Fibroblast of skin of left quadriceps (primary cell): ENCODE results near the gene IDUA.
"Not testable (repeated sequence)": the region's sequence is repeated elsewhere in the genome, so short reads cannot be mapped to it uniquely, and the experiment has no call there.

Source experiments
- DNase-seq, 2 experiments: peaks; one replicate each; pipeline ENCODE4 v3.0.0-alpha.2; 2013; ENCODE audit warnings: low read depth in 2 of 2

Gene IDUA

GRCh38 chr4:987624-988513 lies 1.0 kb downstream of the IDUA start:
- DNase-seq: no peak

DNA sequence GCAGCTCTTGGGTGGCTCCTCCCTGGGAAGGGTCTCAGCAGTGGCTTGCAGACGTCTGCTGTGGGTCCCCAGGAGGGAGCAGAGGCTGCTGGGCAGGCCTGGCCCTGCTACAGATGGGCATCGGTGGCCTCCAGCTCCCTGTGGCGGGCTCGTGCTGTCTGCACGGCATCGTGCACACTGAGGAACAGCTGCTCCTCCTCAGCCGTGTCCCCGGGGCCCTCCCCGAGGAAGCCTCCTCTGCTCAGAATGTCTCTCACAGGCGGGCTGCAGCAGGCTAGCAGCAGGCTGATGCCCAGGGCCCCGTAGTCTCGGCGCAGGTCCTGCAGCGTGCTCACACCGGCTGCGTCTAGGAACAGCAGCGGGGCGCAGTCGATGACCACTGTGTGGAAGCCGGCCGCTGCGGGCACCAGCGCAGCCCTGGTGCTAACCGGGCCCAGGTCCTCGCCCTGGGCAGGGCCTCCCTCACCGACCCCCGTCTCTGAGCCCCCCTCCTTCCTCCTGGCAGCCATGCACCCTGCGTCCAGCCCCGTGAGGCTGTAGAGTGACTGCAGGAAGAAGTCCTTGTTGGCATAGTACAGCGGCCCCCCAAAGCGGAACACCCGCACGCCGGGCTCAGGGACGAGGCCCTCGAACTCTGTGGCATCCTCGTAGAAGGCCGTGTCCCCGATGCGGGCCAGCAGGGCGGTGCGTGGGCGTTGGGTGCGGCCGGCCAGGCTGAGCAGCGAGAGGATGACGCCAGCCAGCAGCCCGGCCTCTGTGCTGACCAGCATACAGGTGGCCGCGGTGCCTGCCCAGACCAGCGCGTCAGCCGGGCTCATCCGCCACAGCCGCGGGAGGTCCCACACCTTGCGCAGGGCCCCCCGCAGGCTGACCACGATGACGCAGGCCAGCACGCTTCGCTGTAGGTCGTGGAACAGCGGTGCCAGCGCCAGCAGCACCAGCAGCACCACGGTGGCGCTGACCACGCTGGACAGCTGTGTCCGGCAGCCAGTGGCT lies 2.2 kb downstream of the IDUA start:
- no peak for DNase-seq

DNA sequence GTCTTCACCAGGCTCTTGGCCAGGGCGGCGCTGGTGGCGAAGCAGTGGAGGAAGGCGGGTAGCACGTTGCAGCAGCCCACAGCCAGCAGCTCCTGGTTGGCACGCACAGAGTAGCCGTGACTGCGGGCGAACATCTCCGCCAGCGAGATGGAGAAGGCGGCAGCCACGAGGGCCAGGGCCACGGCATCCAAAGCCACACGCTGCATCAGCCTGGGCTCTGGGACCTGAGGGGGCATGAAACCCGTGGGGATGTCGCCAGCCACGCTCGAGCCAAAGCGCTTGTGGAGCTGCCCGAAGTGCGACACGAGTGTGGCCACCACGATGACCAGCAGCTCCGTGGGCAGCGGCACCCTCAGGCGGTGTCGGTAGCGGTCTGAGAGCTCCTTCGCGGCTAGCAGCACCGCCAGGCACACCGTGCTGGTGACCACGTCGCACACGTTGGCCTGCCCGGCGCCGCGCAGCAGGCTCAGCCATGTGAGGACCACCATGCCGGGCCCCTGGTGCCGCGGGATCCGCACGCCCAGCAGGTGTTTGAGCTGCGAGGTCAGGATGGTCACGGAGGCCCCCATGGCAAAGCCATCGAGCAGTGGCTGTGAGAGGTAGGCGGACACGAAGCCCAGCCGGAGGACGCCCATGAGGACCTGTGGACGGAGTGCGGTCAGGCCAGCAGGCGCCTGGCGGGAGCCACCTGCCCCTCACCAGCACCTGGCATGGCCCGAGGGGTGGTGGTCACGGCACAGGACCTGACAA lies 3.1 kb downstream of the IDUA start:
- DNase-seq: no peak

DNA sequence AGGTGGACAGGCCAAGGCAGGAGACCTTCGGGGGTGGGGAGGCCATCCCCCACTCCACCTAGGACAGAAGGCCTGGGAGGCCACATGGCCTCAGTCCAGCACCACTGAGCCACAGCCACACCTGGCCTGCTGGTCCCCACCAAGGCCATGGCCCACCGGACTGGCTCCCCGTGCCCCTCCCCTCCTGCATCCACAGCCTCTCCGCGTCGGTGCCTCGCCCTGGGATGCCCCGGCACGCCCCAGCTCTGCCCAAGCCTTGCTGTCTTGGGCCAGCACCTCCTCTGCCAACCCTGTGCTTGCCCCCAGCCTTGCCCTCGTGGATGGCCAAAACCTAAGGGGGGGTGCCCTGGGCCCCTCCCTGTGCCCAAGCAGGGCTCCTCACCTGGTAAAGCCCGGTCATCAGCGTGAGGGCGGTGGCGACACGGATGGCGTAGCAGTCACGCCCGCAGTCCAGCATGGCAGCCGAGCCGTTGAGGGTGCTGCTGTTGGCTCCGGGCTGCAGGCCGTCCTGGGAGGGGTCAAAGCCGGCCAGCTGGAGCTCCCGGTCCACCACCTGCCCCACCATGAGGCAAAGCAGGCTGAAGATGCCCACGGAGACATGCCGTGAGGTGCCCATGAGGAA lies 4.0 kb downstream of the IDUA start:
- DNase-seq: no peak

DNA sequence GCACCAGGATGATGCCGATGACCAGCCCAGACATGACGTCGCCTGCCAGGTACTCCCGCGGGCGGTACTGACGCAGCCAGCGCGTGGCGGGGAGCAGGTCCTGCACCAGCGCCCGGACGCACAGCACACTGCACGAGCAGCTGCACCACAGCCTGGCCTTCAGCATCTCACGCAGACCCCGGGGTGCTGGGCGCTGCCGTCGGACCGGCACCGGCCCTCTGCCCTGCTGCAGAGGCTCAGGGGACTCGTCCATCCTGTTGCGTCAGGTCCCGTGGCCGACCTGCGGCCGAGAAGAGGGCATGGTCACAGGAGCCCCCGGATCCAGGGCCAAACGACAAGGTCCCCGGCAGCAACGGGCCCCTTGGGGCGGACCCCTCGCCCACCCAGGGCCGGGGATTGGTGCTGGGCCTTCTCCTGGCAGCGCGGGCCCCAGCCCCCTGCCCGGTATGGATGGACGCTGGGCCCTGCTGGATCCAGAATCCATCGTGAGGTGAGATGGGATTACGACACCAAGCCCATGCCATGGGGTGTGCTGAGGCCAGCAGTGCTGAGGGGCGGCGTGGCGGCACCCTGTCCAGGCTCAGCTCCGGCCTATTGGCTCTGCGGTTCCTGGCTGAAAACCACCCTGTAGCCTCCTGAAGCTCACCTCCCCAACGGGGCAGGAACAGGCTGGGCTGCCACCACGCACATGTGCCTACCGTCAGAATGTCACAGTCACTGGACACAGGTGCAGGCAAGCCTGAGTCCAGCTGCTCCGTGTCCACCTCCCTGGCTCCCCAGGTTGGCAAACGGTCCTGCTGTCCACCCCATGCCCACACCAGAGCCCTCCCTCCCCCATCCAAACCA lies 4.8 kb downstream of the IDUA start:
- DNase-seq: no peak

DNA sequence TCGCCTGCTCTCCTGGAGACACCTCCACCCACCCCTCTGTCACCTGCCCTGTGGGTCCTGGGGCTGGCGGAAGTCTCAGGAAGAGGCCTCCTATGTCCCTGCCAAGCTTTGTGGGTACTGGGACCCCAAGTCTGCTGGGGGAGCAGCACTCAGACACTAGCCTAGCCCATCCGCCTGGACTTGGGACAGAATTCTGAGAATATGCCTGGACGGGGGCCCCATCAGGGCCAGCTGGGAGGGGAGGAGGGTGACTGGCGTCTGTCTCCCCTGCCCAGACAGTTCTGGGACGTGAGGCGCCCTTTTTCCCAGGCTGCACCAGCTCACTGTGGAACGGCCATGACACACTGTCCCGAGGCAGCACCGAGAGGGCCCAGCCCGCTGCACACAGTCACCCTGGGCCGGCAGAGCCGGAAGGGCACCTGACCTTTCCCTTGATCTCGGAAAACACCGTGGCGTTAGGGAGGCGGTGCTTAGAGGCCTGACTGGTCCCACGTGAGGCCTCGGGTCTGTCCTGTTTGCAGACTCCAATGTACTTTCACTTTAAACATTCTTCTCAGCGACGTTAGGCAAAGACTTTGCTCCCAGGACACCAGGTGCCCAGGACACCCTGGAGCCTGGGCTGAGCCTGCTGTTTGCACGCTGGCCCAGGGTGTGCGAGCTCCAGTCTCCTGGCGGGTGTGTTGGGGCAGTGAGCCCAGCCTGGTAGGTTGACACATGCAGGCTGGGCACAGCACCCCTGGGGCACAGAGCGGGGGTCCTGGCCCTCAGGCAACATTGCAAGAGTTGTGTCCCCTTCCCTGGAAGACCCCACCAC lies 5.7 kb downstream of the IDUA start:
- no peak for DNase-seq

DNA sequence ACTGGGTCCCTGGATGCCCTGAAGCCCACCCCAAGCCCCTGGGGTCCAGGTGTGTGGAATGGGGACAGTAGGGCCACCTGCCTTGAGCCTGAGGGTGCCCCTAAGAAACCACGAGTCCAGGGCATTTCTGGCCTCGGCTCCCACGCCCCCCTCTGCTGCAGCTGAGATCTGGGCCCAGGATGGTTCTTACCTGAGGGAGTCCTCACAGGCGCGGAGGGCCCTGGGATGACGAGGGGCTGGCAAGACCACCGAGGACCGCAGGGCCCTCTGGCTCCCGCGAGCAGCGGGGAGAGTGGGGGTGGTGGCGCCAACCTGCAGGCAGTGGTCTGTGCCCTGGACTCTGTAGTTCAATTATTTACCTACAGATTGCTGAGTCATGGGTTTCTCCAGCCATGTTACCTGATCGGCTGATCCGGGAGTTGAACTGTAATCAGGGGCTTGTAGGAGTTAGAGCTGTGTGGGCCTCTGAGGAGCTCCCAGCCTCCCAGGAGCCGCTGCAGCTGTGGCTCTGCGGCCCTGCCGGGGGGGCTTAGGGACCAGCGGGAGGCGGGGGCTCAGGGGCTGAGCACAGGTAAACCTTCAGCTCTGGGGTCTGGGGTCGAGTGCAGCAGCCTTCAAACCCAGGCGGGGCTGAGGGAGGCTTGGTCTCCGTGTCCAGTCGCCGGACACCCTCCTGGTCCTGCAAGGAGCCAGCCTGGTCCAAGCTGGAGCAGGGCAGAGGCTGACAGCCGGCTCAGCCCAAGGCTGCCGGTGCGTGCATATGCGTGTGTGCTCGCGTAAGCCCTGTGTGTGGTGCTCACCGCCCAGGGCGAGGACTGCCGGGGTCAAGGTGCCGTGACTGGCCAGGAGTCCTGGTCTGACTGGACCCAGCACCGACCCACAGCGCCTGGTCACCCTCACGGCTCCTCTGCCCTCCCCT lies 6.5 kb downstream of the IDUA start, which contains the start of gene SLC26A1:
SLC26A1 (minus strand) TSS at position 294 of the 919 bp plus-strand sequence. CDS start 1,701 bp downstream, outside the sequence.
- DNase-seq: no peak

DNA sequence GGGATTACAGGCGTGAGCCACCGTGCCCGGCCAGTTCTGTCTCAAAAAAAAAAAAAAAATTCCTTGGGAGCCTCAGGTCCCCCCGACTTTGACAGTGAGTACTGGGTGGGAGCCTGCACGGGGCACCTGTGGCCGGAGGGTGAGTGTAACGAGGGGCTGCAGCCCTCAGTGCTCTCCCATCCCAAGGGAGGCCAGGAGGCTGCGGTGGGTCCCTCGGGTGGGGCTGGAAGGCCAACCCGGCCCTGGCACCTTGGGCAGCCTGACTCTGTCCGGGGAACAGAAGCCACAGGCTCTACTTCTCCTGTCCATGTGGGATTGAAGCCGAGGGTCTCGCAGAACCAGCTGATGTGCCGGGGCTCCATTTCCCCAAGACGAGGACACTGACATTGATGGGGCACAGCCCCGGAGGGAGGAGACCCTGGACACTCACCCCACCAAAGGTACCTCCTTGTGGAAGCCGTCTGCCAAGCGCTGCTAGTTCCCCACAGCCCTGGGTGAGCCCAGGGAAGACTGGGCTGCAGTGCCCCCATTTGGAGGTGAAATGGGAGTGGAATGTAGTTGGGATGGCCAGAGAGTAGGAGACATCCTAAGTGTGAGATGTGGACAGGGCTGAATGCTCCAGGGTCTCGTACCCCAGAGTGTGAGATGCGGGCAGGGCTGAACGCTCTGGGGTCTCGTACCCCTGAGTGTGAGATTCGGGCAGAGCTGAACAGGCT lies 8.6 kb downstream of the IDUA start:
- DNase-seq: no peak

GRCh38 chr4:996030-996996 lies 9.5 kb downstream of the IDUA start:
- no peak for DNase-seq

- DNase-seq: no peak
Observed at GRCh38 chr4:996997-997374, 10.1 kb downstream of the IDUA start.

- DNase-seq: no peak
Observed at GRCh38 chr4:997375-998071, 10.7 kb downstream of the IDUA start.

DNA sequence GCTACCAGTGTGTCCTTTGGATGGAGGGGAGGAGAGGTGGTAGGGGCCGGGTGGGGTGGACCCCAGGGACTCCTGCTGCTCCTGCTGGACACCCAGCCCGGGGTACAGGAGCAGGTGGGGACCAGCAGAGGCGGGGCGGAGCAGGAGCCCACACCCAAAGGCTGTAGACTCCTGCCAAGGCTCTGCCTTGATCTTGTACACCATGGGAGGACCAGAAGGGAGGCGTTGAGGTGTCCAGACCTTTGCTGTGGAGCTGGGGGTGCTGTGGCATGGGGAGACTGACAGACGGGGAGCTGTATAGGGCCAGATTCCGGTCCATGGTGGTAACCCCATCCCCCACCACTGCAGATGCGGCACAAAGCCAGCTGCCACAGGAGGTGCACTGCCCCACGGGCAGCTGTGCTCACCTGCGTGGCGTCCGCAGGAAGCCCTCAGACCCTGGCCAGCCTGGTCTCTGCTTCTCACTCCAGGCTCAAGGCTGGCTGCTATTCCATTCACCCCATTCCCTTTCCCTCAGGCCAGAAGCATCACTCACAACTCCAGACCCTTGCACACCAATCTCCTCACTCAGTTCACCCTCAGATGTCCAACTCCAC lies 11.3 kb downstream of the IDUA start:
- no peak for DNase-seq

DNA sequence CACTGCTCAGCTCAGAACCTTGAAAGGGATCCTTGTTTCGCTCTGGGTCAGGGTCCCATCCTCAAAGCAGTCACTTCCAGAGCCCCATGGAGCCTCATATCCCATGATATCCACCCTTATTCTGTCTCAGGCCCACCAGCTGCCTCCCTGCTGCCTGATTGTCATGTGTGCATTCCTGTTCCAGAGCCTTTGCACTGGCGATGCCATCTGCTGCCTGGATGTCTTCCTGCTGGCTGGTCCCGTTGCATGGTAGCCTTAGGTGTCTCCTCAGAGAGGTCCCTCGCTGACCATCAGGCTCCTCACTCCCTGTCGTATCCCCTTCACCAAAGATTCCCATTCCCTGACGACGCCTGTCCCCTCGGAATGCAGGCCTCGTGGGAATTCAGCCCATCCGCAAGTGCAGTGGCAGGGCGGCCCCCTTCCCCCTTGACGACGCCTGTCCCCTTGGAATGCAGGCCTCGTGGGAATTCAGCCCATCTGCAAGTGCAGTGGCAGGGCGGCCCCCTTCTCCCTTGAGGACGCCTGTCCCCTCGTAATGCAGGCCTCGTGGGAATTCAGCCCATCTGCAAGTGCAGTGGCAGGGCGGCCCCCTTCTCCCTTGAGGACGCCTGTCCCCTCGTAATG lies 12.5 kb downstream of the IDUA start:
- not testable (repeated sequence) for DNase-seq

DNA sequence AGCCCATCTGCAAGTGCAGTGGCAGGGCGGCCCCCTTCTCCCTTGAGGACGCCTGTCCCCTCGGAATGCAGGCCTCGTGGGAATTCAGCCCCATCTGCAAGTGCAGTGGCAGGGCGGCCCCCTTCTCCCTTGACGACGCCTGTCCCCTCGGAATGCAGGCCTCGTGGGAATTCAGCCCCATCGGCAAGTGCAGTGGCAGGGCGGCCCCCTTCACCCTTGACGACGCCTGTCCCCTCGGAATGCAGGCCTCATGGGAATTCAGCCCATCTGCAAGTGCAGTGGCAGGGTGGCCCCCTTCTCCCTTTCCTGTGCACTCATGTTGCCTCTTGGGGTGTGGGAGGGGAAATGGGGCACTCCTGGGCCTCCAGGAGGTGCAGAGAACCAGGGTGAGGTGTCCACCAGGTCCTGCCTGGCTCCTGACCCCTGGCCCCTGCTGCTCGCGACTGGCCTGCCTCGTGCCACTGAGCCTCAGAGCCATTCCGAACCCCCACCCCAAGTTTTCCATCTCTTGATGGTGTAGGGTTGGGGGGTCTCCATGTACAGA lies 13.1 kb downstream of the IDUA start:
- no peak for DNase-seq
